Stimulated activated CD4-positive, alpha-beta T cell treated with anti-CD3 and anti-CD28 coated beads, Interleukin-12 subunit alpha, Interleukin-12 subunit beta, amount 100 ng/mL, for 24 hours (primary cell): Measurements from ENCODE around the gene CCDC141.
A peak's percentile ranks its signal among the peaks of the same experiment; 100 is the strongest.

ENCODE experiments used
- DNase-seq, 2 experiments: peaks; one replicate each; pipeline ENCODE4 v3.0.0-alpha.2; 2020; ENCODE audit warnings: low read depth in 2 of 2

CCDC141 gene

GRCh38 chr2:178962805-178963433 lies 87.0 kb downstream of the CCDC141 start:
- DNase-seq: no peak

GRCh38 chr2:178962152-178962551 lies 87.8 kb downstream of the CCDC141 start:
- DNase-seq: no peak

GRCh38 chr2:178954049-178954448 lies 95.9 kb downstream of the CCDC141 start:
- no peak for DNase-seq

GRCh38 chr2:178951266-178952006 lies 98.5 kb downstream of the CCDC141 start:
- no peak for DNase-seq

- no peak for DNase-seq
Measured at GRCh38 chr2:178949584-178949983, 100.4 kb downstream of the CCDC141 start.

GRCh38 chr2:178949151-178949550 lies 100.8 kb downstream of the CCDC141 start:
- no peak for DNase-seq

GRCh38 chr2:178947006-178947405 lies 102.9 kb downstream of the CCDC141 start:
- no peak for DNase-seq

GRCh38 chr2:178946494-178946893 lies 103.4 kb downstream of the CCDC141 start:
- no peak for DNase-seq

GRCh38 chr2:178943745-178944144 lies 106.2 kb downstream of the CCDC141 start:
- DNase-seq: no peak

- DNase-seq: no peak
Measured at GRCh38 chr2:178934571-178934970, 115.4 kb downstream of the CCDC141 start.

- no peak for DNase-seq
Measured at GRCh38 chr2:178933493-178933892, 116.4 kb downstream of the CCDC141 start.

GRCh38 chr2:178928077-178928476 lies 121.9 kb downstream of the CCDC141 start:
- no peak for DNase-seq

- DNase-seq: no peak
Measured at GRCh38 chr2:178927173-178927572, 122.8 kb downstream of the CCDC141 start.

GRCh38 chr2:178924817-178925216 lies 125.1 kb downstream of the CCDC141 start:
- no peak for DNase-seq

GRCh38 chr2:178923546-178923945 lies 126.4 kb downstream of the CCDC141 start:
- no peak for DNase-seq

GRCh38 chr2:178920916-178921513 lies 128.9 kb downstream of the CCDC141 start:
- DNase-seq: no peak

GRCh38 chr2:178917555-178917954 lies 132.4 kb downstream of the CCDC141 start:
- no peak for DNase-seq

GRCh38 chr2:178915423-178916173 lies 134.3 kb downstream of the CCDC141 start:
- DNase-seq: no peak

- DNase-seq: peak; percentile 52 to 74
Measured at GRCh38 chr2:178914259-178914849, 135.6 kb downstream of the CCDC141 start.

- DNase-seq: no peak
Measured at GRCh38 chr2:178913049-178913441, 136.9 kb downstream of the CCDC141 start.

GRCh38 chr2:178912416-178913048 lies 137.4 kb downstream of the CCDC141 start:
- no peak for DNase-seq
